GM15510 (cell line): Measurements from ENCODE around the gene NFKBIE.

Experiments used
- POLR2A ChIP-seq: IDR thresholded peaks from 3 replicates; pipeline ENCODE4 v1.6.1; 2011; ENCODE audit warnings: borderline replicate concordance; ENCODE audit not compliant: insufficient read length; ENCODE audit errors: extremely low read depth

Gene NFKBIE

DNA sequence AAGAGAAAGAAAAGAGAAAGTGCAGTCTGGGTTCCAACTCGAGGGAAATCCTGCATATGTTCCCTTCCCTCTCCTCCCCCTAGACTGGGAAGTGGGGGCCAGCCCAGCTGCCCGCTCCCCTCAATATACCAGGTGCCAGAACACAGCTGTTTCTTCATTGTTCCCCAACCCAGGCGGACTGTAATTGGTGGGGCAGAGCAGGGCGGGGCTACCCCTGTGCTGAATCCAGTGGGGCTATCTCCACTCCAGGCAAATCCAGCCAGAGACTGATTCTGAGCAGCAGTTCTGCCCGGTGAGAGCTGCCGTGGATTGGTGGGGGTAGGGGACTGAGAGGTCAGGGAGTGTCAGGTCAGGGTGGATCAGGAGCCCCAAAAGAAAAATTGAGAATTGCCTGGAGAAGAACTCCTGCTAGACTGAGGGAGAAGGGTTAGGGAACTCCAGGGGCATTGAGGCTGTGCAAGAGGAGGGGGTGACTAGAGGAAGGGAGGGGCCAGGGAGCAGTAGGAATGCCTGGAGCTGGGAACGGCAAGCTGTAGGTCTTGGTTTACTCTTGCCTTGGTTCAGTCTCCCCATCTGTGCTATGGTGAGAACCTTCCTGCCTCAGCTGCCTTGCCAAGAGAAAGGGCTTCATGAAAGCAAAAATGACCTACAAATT lies 48.5 kb downstream of the NFKBIE start, which contains the start of gene MYMX:
MYMX (plus strand) TSS at position 250 of the 655 bp plus-strand sequence. CDS start 546 bp downstream, outside the sequence.
- TF ChIP-seq POLR2A: no peak

DNA sequence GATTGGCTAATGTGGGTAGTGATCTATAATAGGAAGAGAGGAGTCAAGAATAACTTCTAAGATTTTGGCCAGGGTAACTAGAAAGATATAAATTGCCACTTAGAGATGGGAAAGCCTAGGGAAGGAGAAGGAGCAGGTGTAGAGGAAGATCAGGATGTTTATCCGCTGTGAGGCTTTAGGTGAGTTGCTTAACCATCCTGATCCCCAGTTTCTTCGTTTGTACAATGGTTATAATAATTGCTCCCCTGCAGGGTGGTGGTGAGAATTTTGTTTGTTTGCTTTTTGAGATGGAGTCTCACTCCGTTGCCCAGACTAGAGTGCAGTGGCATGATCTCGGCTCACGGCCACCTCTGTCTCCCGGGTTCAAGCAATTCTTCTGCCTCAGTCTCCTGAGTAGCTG lies 51.0 kb downstream of the NFKBIE start:
- no peak for TF ChIP-seq POLR2A

DNA sequence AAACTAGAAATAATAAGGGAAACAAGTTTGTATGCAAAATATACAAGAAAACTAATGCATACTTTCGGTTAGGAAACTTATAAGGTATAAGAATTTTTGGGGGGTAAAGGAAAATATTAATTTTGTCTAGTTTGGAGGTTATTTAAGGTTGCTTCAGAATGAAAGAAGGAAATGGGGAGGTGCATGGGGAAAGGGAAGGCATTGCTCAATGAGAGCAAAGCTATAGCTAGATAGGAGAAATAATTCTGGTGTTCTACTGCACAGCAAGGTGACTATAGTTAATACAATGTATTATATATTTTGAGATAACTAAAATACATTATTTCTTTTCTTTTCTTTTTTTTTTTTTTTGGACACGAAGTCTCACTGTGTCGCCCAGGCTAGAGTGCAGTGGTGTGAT lies 54.1 kb downstream of the NFKBIE start:
- TF ChIP-seq POLR2A: no peak
